Gastrocnemius medialis (tissue), 4 donors: ENCODE measurements around the gene ARAP2.

ENCODE experiments used
- POLR2A ChIP-seq, 2 donors: fragments of 450-650 bp; IDR thresholded peaks; one replicate each; pipeline ENCODE4 v1.6.1; 2017; ENCODE audit warnings: antibody characterized with exemption in 2 of 2, mild to moderate bottlenecking in 2 of 2, moderate library complexity in 2 of 2
- TF ChIP-seq, protein P1 (sequence below), 5 experiments: fragments of 450-650 bp in 3 of 5; fragments of 200-600 bp in 2 of 5; sonication (generic) in 2 of 5; IDR thresholded peaks in 4 of 5; conservative IDR thresholded peaks in 1 of 5; 1 replicate in 4 of 5; 2 replicates in 1 of 5; pipeline ENCODE4 v1.5.1; 2016 to 2019; ENCODE audit warnings: antibody characterized with exemption in 5 of 5, mild to moderate bottlenecking in 3 of 5, moderate library complexity in 3 of 5

DNA sequence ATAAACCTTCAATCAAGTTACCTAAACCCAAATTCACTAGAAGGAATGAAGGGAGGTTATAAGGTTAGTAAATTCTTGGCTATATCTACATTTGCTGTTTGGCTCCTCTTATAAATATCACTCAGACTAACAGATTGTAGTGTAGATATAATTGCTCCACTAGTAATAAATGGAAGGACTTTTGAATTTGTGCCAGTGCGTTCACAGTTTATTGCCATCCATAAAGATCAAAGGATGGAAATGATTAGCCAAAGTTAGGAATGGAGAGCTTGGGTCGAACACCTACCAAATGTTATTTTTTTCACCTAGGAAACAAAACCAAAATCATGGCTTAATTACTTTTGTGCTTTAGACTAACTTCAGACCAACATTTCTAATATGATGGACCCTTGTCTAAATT lies 46.3 kb upstream of the ARAP2 start:
- TF ChIP-seq POLR2A (IDR thresholded peaks at IDR 0.05) = no peak
- TF ChIP-seq, protein P1, sequence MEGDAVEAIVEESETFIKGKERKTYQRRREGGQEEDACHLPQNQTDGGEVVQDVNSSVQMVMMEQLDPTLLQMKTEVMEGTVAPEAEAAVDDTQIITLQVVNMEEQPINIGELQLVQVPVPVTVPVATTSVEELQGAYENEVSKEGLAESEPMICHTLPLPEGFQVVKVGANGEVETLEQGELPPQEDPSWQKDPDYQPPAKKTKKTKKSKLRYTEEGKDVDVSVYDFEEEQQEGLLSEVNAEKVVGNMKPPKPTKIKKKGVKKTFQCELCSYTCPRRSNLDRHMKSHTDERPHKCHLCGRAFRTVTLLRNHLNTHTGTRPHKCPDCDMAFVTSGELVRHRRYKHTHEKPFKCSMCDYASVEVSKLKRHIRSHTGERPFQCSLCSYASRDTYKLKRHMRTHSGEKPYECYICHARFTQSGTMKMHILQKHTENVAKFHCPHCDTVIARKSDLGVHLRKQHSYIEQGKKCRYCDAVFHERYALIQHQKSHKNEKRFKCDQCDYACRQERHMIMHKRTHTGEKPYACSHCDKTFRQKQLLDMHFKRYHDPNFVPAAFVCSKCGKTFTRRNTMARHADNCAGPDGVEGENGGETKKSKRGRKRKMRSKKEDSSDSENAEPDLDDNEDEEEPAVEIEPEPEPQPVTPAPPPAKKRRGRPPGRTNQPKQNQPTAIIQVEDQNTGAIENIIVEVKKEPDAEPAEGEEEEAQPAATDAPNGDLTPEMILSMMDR (IDR thresholded peaks at IDR 0.05 in 4 of 5, conservative IDR thresholded peaks at IDR 0.05 in 1 of 5) = no peak
